NK-92 (cell line): Measurements from ENCODE around the gene STOML3.

ENCODE experiments used
- DNase-seq: peaks from one replicate; lab custom pipeline; 2025; ENCODE audit not compliant: unreplicated experiment; lab: John Stamatoyannopoulos, UW

STOML3 gene

GRCh38 chr13:38921081-38921480 lies 69.5 kb downstream of the STOML3 start:
- no peak for DNase-seq
